HFF-Myc (cell line): Measurements from ENCODE around the gene WHRN.
A peak's percentile ranks its signal among the peaks of the same experiment; 100 is the strongest.

Experiments used
- DNase-seq: peaks from one replicate; pipeline ENCODE4 v3.0.0-alpha.2; 2011; ENCODE audit warnings: low read depth; ENCODE audit errors: extremely low read depth
- H3K4me3 ChIP-seq: replicated peaks from 2 replicates; pipeline ENCODE4 v1.5.1; 2011; ENCODE audit warnings: low read depth, mild to moderate bottlenecking, control low read depth, low read length
- TF ChIP-seq, protein P1 (sequence below): IDR thresholded peaks from 2 replicates; pipeline ENCODE4 v1.5.1; 2012; ENCODE audit warnings: mild to moderate bottlenecking, low read depth, low read length, control low read depth; ENCODE audit errors: missing control alignments

The WHRN gene

DNA sequence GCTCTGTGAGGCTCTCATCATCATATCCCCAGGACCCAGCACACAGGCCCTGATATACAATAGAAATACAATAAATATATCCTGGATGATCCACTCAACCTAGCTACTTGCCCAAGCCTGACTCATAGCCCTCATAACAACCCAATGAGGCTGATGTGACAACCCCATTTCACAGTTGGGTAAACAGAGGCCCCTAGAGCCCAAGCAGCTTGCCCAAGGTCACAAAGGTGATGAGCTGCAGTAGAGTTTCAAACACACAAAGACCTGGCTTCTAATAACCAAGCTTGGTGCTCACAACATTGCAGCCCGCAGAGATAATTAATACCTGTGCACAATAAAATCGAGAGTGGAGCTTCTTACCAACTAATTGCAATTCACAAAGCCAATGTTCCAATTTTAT is 114.3 kb downstream of the WHRN start:
- TF ChIP-seq, protein P1, sequence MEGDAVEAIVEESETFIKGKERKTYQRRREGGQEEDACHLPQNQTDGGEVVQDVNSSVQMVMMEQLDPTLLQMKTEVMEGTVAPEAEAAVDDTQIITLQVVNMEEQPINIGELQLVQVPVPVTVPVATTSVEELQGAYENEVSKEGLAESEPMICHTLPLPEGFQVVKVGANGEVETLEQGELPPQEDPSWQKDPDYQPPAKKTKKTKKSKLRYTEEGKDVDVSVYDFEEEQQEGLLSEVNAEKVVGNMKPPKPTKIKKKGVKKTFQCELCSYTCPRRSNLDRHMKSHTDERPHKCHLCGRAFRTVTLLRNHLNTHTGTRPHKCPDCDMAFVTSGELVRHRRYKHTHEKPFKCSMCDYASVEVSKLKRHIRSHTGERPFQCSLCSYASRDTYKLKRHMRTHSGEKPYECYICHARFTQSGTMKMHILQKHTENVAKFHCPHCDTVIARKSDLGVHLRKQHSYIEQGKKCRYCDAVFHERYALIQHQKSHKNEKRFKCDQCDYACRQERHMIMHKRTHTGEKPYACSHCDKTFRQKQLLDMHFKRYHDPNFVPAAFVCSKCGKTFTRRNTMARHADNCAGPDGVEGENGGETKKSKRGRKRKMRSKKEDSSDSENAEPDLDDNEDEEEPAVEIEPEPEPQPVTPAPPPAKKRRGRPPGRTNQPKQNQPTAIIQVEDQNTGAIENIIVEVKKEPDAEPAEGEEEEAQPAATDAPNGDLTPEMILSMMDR, result no peak
- no peak for DNase-seq
- no peak overlapping the region for H3K4me3 ChIP-seq

DNA sequence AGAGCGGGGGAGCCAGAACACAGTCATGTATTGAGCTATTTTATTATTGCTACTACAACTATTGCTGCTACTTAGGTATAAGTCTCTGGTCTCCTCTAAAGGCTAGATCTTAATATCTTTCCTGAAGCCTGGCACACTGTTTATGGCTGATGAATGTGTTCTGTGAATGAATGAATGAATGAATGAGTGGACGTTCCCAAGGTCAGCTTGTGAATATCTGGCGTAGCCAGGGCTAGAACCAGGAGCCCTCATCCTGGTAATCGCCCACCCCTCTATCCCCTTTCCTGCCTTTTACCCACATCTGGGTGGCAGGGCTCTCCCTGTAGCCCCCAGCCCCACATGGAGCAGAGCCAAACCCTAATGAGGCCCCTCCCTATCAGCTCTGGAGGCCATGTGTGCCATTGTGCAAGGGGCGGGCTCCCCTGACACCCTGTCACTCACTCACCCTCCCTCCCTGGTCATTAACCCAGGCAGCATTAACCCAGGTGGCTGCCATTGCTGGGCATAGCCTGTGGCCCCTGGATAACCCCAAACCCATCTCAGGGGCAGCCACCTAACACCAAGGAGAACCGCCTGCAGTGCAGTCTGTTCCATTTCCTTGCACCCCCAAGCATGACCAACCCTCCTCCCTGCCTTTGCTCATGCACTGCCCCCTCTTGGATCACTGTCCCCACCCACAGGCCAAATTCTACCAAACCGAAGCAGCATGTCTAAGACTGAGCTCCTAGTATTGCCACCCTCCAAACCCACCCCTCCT is 115.5 kb downstream of the WHRN start:
- no peak overlapping the region for H3K4me3 ChIP-seq
- TF ChIP-seq, protein P1, result no peak
- no peak for DNase-seq

DNA sequence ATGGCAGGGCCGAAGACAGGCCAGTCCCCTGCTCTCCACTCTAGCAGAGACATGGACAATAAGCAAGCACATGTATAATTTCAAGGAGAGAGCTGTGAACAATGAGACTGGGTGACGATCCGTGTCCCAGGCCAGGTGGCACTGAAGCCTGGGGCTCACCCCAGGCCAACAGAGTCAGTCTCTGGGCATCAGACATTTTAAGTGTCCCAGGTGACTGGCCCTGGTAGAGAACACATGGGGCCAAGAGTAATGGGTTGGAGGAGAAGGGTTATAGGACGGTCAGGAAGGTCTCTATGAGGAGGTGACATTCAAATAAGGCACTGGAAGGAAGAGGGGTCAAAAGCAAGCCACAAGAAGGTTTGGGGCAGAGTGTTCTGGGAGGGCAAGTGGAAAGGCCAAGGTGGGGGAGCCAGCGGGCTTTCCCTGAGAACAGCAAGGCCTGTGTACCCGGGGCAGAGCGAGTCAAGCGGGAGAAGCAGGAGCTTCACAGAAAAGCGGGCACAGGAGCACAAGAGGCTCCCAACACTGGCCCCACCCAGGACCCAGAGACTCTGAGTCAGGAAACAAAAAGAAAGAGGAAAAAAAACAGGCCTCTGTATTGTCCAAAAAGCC is 116.4 kb downstream of the WHRN start:
- no peak overlapping the region for H3K4me3 ChIP-seq
- TF ChIP-seq, protein P1, result no peak
- no peak for DNase-seq

DNA sequence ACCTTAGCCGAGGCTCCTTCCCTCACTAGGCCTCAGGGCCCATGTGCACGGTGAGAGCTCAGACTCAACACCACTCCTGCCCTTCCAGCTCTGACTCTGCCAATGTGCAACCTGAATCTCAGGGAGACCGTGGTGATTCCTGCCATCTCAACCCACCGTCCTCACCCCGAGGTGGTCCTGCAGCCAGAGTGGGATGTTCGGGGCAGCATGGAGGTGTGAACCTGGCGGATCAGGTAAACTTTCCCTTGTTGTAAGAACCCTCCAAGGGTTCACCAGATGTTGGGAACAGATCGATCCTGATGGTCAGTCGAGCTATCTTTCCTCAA is 117.0 kb downstream of the WHRN start:
- TF ChIP-seq, protein P1, result no peak
- DNase-seq, result no peak
- H3K4me3 ChIP-seq, result no peak overlapping the region; the same call in 1 of the 2 replicates

DNA sequence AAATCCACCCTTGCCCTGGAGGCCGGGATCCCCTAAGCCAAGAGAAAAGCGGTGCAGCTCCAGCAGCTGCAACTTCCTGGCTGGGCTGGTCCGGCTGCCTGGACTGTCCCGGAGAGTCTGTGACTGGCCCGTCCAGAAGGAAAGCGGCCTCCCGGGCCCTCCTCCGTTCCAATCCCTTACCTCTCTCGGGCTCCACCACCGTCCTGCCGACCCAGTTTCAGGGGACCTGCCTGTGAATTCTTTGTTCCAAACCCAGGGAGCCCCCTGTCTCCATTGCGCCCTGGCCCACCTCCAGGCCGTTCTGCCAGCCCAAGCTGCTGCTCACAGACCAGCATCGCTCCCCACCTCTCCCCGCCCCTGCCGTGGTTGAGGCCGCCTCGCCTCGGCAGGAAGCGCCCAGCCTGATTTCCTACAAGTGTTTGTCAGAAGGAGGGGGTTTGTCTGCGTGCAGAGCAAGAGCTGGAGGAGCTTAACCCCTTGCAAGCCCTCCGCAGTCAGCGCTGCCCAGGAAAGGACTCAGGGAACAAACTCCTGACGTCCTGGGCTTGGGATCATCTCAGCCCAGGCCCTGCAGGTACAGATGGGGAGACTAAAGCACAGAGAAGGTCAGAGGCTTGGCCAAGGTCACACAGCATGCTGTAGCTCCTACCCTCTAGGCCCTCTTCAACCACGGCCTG is 117.5 kb downstream of the WHRN start, which contains the start of gene AKNA:
TSS of gene AKNA (minus strand) at position 303 of the 677 bp plus-strand sequence. CDS start 6,649 bp downstream, outside the sequence.
- TF ChIP-seq, protein P1, result no peak
- H3K4me3 ChIP-seq, result peak within 1 kb of the TSS; percentile 50
- DNase-seq, result no peak

DNA sequence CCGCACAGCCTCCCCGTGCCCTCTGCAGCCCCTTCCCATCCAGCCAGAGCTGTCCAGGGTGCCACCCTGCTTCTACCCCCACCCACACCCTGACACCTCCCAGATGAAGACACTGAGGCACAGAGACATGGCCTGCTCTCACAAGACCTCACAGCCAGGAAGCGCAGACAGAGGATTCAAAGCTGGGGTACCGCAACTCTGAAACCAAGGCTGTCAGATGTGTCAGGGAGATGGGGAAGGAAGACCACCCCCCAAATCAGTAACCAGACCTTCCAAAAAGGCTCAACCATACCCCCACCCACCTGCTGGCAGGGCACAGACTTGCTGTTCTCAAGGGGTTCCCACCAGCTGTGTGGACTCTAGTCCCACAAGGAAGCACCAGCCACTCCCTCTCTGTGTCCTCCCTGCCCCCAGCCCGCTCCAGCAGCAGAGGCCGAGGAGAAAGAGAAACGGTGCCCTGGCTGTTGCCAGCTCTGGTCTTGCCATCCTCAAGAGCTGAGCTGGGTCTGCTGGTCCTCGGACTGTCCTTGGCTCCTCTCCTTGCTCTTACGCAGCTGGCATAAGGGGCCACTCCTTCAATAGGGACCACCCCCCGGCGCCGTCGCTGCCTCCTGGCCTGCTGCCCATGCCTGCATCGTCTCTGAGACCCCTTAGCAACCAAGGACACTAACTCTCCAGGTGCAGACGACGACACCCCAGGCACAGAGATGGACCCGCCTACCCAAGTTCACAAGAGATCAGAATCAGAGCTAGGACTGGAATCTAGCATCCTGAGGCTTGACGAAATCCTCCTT is 118.2 kb downstream of the WHRN start:
- TF ChIP-seq, protein P1, result no peak
- DNase-seq, result no peak
- peak overlapping the region; percentile 50 for H3K4me3 ChIP-seq
